HFF-Myc (cell line): Measurements from ENCODE around the gene UGGT1.
A peak's percentile ranks its signal among the peaks of the same experiment; 100 is the strongest.
"Not testable (repeated sequence)": the region's sequence is repeated elsewhere in the genome, so short reads cannot be mapped to it uniquely, and the experiment has no call there.

Source experiments
- DNase-seq: peaks from one replicate; pipeline ENCODE4 v3.0.0-alpha.2; 2011; ENCODE audit warnings: low read depth; ENCODE audit errors: extremely low read depth
- H3K4me3 ChIP-seq: replicated peaks from 2 replicates; pipeline ENCODE4 v1.5.1; 2011; ENCODE audit warnings: low read depth, mild to moderate bottlenecking, control low read depth, low read length
- TF ChIP-seq, protein P1 (sequence below): IDR thresholded peaks from 2 replicates; pipeline ENCODE4 v1.5.1; 2012; ENCODE audit warnings: mild to moderate bottlenecking, low read depth, low read length, control low read depth; ENCODE audit errors: missing control alignments

Gene UGGT1

DNA sequence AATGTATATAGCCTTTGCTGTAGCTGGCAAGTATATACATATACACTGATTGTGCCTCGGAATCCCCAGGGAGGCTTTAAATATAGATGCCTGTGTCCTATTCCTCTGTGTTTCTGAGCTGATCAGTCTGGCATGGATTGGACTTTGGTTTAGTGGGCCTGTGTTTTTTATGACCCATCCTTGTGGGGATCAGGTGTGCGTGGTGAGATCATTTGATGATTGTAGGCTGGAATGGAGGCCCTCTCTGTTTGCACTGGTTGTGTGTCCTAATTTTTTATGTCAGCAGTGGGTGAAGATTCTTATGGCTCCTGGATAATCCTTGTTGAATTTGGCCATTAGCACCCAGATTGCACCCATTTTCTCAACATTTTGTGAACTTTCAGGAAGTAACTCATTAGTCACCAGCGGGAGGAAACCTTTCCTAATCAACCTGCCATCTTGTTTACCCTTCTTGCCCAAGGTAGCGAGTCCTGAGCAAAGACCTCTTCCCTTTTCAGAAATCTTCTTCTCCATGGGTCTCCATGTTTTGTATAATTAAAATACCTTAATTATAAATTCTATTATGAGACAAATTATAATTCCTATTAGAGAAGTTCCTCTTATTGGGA lies 75.8 kb downstream of the UGGT1 start:
- no peak for DNase-seq
- H3K4me3 ChIP-seq: no peak overlapping the region

DNA sequence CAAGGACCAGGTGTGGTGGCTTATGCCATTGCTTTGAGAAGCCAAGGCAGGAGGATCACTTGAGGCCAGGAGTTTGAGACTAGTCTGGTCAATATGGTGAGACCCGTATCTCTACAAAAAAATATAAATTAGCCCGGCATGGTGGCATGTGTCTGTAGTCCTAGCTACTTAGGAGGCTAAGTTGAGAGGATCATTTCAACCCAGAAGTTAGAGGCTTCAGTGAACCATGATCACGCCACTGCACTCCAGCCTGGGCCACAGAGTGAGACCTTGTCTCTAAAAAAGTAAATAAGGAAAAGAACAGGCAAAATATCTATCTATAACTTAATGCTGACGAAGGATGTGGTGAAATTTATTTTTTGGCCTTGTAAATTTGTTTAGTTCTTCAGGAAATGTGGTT lies 78.1 kb downstream of the UGGT1 start:
- no peak for DNase-seq
- TF ChIP-seq, protein P1, sequence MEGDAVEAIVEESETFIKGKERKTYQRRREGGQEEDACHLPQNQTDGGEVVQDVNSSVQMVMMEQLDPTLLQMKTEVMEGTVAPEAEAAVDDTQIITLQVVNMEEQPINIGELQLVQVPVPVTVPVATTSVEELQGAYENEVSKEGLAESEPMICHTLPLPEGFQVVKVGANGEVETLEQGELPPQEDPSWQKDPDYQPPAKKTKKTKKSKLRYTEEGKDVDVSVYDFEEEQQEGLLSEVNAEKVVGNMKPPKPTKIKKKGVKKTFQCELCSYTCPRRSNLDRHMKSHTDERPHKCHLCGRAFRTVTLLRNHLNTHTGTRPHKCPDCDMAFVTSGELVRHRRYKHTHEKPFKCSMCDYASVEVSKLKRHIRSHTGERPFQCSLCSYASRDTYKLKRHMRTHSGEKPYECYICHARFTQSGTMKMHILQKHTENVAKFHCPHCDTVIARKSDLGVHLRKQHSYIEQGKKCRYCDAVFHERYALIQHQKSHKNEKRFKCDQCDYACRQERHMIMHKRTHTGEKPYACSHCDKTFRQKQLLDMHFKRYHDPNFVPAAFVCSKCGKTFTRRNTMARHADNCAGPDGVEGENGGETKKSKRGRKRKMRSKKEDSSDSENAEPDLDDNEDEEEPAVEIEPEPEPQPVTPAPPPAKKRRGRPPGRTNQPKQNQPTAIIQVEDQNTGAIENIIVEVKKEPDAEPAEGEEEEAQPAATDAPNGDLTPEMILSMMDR: no peak
- H3K4me3 ChIP-seq: no peak overlapping the region

More for the DNA sequence above, 75.8 kb downstream of the UGGT1 start:
- TF ChIP-seq, protein P1: no peak

- H3K4me3 ChIP-seq: no peak overlapping the region
- DNase-seq: no peak
- TF ChIP-seq, protein P1: no peak
Measured at GRCh38 chr2:128169497-128169896, 78.5 kb downstream of the UGGT1 start.

DNA sequence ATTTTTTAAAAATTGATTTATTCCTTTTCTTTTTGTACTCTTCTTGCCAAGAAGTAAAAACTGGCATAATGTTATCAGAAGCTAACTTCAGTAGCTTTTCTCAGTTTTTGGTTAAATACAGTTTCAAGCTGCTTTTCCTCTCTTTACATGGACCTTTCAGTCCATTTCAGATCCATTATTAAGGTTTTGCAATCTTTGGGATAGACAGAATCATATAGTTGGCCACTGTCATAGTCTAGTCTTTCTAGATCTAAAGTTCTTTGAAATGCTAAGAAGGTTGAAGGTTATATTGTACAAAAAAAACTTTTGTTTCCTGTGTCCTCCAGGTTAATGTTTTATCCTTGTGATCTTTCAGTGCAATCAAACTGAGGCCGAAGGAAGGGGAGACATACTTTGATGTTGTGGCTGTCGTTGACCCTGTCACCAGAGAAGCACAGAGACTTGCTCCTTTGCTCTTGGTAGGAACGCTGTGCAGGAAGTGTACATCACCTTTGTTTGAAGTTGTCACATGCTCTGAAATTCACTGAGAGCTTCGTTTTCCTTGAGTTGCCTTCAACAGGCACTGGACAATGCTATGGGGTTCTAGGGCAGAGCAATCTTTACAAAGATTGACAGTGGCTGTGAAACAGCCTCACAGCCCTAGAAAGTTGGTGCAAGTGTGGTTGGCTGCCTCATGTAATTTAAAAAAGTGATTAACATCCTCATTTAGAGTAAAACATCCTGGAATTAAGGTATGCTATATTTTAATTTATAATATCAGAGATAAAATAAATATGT lies 79.1 kb downstream of the UGGT1 start:
- no peak for DNase-seq
- TF ChIP-seq, protein P1: no peak
- H3K4me3 ChIP-seq: no peak overlapping the region

DNA sequence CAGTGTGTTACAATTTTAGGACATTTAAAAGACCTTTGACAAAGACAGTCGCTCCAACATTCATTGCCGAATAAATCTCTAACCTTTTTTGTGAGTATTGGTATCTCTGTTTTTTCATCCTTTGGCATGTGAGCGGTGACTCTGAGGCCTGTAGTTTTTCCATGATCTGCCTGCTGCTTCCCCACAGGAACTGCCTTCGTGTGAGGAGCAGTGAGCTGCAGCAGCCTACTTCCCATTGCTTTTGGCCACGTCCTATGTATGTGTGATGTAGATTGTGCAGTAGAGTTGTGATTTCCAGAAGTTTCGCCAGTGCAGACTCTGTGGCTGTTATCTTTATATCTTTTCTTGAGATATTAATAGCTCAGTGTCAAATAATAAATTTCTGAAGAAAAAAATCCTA lies 79.8 kb downstream of the UGGT1 start:
- TF ChIP-seq, protein P1: no peak
- DNase-seq: no peak
- no peak overlapping the region for H3K4me3 ChIP-seq

GRCh38 chr2:128172191-128172590 lies 81.2 kb downstream of the UGGT1 start:
- no peak for DNase-seq
- TF ChIP-seq, protein P1: peak; percentile 23
- no peak overlapping the region for H3K4me3 ChIP-seq

DNA sequence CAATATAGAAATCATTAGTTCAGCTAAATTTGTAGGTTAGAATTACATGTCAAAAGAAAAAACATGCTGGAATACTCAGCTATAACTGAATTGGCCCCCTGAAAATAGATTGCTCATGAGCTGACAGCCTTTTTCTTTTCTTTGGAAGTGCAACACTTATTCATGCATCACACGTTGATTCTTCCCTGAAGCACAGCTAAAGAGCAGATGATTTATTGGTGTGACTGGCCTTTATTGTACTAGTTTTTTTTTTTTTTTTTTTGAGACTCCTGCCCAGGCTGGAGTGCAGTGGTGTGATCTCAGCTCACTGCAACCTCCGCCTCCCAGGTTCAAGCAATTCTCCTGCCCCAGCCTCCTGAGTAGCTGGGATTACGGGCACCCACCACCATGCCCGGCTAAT lies 83.1 kb downstream of the UGGT1 start:
- DNase-seq, H3K4me3 ChIP-seq: not testable (repeated sequence)
